K562 (cell line): ENCODE measurements around the gene MYL12B. TPM values are rescaled to one million over a fixed set of nuclear protein-coding genes. Genes with fewer than 3 reads are reported as not detected.

Source experiments
- BACH1 ChIP-seq: fragments of 200-800 bp; sonication (Bioruptor generic); IDR thresholded peaks from 2 replicates; pipeline ENCODE4 v1.6.1; 2016; ENCODE audit warnings: missing genetic modification characterization, missing compliant biosample characterization
- C11orf30 ChIP-seq: fragments of 450-650 bp; IDR thresholded peaks from 2 replicates; pipeline ENCODE4 v1.6.1; 2016; ENCODE audit warnings: low read depth, mild to moderate bottlenecking
- CTBP1 ChIP-seq: fragments of 450-650 bp; IDR thresholded peaks from 2 replicates; pipeline ENCODE4 v1.6.1; 2016; ENCODE audit warnings: borderline replicate concordance
- FOXK2 ChIP-seq, 2 experiments: fragments of 450-650 bp; IDR thresholded peaks in 1 of 2; conservative IDR thresholded peaks in 1 of 2; 2 replicates each; pipeline ENCODE4 v1.6.1; 2016; ENCODE audit warnings: low read depth in 2 of 2, mild to moderate bottlenecking in 1 of 2
- FUS ChIP-seq: fragments of 200-400 bp; formaldehyde crosslinking; optimal IDR thresholded peaks from 2 replicates; pipeline ENCODE3; 2017; ENCODE audit warnings: low read depth, low read length
- HDAC8 ChIP-seq: fragments of 450-650 bp; IDR thresholded peaks from 2 replicates; pipeline ENCODE4 v1.6.1; 2016; ENCODE audit warnings: mild to moderate bottlenecking, missing genetic modification characterization, moderate library complexity, missing compliant biosample characterization
- HMG20A ChIP-seq: fragments of 450-650 bp; formaldehyde crosslinking; conservative IDR thresholded peaks from 2 replicates; pipeline ENCODE4 v1.4.0; 2020; ENCODE audit warnings: mild to moderate bottlenecking, mixed read lengths
- KLF1 ChIP-seq: fragments of 450-650 bp; IDR thresholded peaks from 2 replicates; pipeline ENCODE4 v1.6.1; 2016; ENCODE audit warnings: missing genetic modification characterization, missing compliant biosample characterization
- MTA2 ChIP-seq: fragments of 450-650 bp; IDR thresholded peaks from 2 replicates; pipeline ENCODE4 v1.6.1; 2016; ENCODE audit warnings: low read depth
- NEUROD1 ChIP-seq: fragments of 150-350 bp; IDR thresholded peaks from 2 replicates; pipeline ENCODE4 v1.6.1; 2014; ENCODE audit warnings: borderline replicate concordance, low read length, low read depth; ENCODE audit not compliant: partially characterized antibody
- PHF21A ChIP-seq: fragments of 450-650 bp; IDR thresholded peaks from 2 replicates; pipeline ENCODE4 v1.6.1; 2017; ENCODE audit warnings: low read depth, borderline replicate concordance
- SETDB1 ChIP-seq: IDR thresholded peaks from one replicate; pipeline ENCODE4 v1.6.1; 2012; ENCODE audit warnings: low read length, control low read depth, inconsistent platforms
- SMAD4 ChIP-seq: fragments of 250-450 bp; sonication (Bioruptor Pico); conservative IDR thresholded peaks from 2 replicates; pipeline ENCODE4 v1.8.0; 2021; ENCODE audit warnings: inconsistent platforms, mild to moderate bottlenecking, moderate library complexity
- TAF9B ChIP-seq: fragments of 450-650 bp; IDR thresholded peaks from 2 replicates; pipeline ENCODE4 v1.6.1; 2018; ENCODE audit warnings: mild to moderate bottlenecking; ENCODE audit not compliant: partially characterized antibody
- TBL1XR1 ChIP-seq, 2 experiments: IDR thresholded peaks; 2 replicates each; pipeline ENCODE4 v1.6.1; 2012; ENCODE audit warnings: improper control_type of control experiment in 2 of 2, low read length in 2 of 2, mild to moderate bottlenecking in 1 of 2
- ZBTB7A ChIP-seq: IDR thresholded peaks from 2 replicates; pipeline ENCODE4 v1.6.1; 2011; ENCODE audit warnings: low read depth, mild to moderate bottlenecking, low read length, moderate library complexity, borderline replicate concordance; ENCODE audit not compliant: control insufficient read depth
- ZEB2 ChIP-seq: fragments of 450-650 bp; IDR thresholded peaks from 2 replicates; pipeline ENCODE4 v1.6.1; 2016
- ZNF23 ChIP-seq: fragments of 250-450 bp; sonication (Bioruptor Pico); IDR thresholded peaks from 2 replicates; pipeline ENCODE4 v1.4.0; 2020; ENCODE audit warnings: mild to moderate bottlenecking
- ZNF324 ChIP-seq: fragments of 250-450 bp; sonication (Bioruptor Pico); IDR thresholded peaks from 2 replicates; pipeline ENCODE4 v1.4.0; 2020; ENCODE audit warnings: mild to moderate bottlenecking
- ZNF347 ChIP-seq: fragments of 450-650 bp; formaldehyde crosslinking; IDR thresholded peaks from 2 replicates; pipeline ENCODE4 v1.4.0; 2020; ENCODE audit warnings: low read depth, mild to moderate bottlenecking, moderate library complexity
- ZNF551 ChIP-seq: fragments of 250-450 bp; sonication (Bioruptor Pico); IDR thresholded peaks from 2 replicates; pipeline ENCODE4 v1.5.0; 2021; ENCODE audit warnings: mild to moderate bottlenecking, moderate library complexity
- ZSCAN32 ChIP-seq: fragments of 450-650 bp; formaldehyde crosslinking; IDR thresholded peaks from 2 replicates; pipeline ENCODE4 v1.4.0; 2020; ENCODE audit warnings: mild to moderate bottlenecking, moderate library complexity
- polyA plus RNA-seq, 8 experiments: library from polyadenylated mRNA; depleted of rRNA in 4 of 8; stranded (reverse) in 5 of 8; unstranded in 3 of 8; fragments of >200 nt; fragmentation: Nextera tagmentation in 2 of 8; fragmentation: Illumina TruSeq in 1 of 8; extraction: Ambion mirVana in 2 of 8; extraction: Trizol in 1 of 8; gene quantifications; 2 replicates each; pipeline versions ENCODE4 v1.2.1 to v1.2.3, GENCODE V29; 2011 to 2014; ENCODE audit warnings: inconsistent platforms in 1 of 8, missing spikeins in 1 of 8
- total RNA-seq, 7 experiments: library from RNA; depleted of rRNA in 6 of 7; stranded (reverse); fragments of >200 nt in 6 of 7; fragmentation: Illumina TruSeq in 2 of 7; extraction: Trizol in 2 of 7; gene quantifications; 2 replicates each; pipeline versions ENCODE4 v1.2.1 to v1.2.3, GENCODE V29; 2011 to 2021; ENCODE audit warnings: low replicate concordance in 1 of 7
- TF ChIP-seq, protein P1 (sequence below), 2 experiments: fragments of 450-650 bp; IDR thresholded peaks; 2 replicates each; pipeline ENCODE4 v1.6.1; 2016
- TF ChIP-seq, protein P2 (sequence below): fragments of 450-650 bp; formaldehyde crosslinking; IDR thresholded peaks from 2 replicates; pipeline ENCODE4 v1.4.0; 2022; ENCODE audit warnings: missing genetic modification characterization
- TF ChIP-seq, protein P3 (sequence below): IDR thresholded peaks from 2 replicates; pipeline ENCODE4 v1.6.1; 2011; ENCODE audit warnings: borderline replicate concordance, low read depth, mild to moderate bottlenecking, moderate library complexity, low read length; ENCODE audit not compliant: insufficient read depth, poor library complexity, severe bottlenecking

The MYL12B gene
- total and polyA plus RNA-seq, 9 of the 15 experiments (the other 6 are each of a cell fraction or from before 2014, with no cell fraction given) = 220 to 995 (median 463) TPM

DNA sequence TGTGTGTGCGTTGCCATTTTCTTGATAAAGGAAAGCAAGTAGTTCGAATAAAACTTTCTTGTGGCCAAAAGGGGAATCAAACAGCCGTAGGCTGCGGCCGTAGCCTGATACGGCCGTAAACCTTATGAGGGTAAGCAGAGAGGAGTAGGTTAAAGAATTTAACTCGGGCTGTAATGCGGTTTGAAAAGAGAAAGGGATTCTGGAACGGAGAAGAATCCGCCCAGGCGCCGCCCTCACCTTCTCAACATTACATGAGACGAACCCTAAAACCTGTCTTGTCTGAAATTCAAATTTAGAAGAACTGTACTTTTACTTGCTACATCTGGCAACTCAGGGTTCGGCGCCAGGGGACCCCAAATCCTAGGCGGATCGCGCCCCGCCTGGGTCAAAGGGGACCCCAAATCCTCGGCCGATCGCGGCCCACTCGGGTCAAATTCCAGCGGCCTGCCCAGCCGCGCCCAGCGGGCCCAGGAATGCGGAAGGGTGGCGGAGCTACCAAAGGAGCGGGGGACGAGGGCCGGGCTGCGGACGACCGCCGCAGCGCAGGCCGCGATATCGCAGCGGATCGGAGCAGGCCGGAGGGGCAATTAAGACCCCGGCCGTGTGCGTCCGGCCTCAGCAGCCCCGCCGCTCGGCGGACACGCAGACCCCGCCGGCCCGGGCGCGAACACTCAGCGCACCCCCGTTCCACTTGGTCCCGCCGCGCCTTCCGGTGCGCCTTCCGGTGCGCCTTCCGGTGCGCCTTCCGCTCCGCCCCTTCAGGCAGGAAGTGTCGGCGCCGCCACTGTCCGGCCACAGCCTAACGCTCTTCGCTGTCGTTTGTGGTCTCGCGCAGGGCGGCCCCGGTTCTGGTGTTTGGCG lies at the start of gene MYL12B (continued):
- TF ChIP-seq, protein P1, sequence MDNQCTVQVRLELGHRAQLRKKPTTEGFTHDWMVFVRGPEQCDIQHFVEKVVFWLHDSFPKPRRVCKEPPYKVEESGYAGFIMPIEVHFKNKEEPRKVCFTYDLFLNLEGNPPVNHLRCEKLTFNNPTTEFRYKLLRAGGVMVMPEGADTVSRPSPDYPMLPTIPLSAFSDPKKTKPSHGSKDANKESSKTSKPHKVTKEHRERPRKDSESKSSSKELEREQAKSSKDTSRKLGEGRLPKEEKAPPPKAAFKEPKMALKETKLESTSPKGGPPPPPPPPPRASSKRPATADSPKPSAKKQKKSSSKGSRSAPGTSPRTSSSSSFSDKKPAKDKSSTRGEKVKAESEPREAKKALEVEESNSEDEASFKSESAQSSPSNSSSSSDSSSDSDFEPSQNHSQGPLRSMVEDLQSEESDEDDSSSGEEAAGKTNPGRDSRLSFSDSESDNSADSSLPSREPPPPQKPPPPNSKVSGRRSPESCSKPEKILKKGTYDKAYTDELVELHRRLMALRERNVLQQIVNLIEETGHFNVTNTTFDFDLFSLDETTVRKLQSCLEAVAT (IDR thresholded peaks at IDR 0.05) = peak; percentile 17 to 94; a peak in 2 of 4 replicates
- peak; percentile 69; the same call in 1 of the 2 replicates for TF ChIP-seq ZBTB7A
- TF ChIP-seq PHF21A = no peak; the same call in 1 of the 2 replicates
- TF ChIP-seq BACH1 (tag) = no peak
- TF ChIP-seq CTBP1 = peak; percentile 98
- TF ChIP-seq ZNF23 (CRISPR knock-in tag) = 0 out of 2 replicates have a peak, but pooled peaks have one; percentile 20
- 0 out of 4 replicates have a peak, but pooled peaks of 1 of the 2 experiments have one; percentile 13 for TF ChIP-seq TBL1XR1 (IDR thresholded peaks at IDR 0.05; ENCODE audit: low read length in 2 of 2)
- peak; percentile 78 for TF ChIP-seq NEUROD1
- TF ChIP-seq ZEB2 = peak; percentile 52
- TF ChIP-seq MTA2 = no peak
- TF ChIP-seq SMAD4 (CRISPR knock-in tag) = peak; percentile 97
- TF ChIP-seq, protein P2, sequence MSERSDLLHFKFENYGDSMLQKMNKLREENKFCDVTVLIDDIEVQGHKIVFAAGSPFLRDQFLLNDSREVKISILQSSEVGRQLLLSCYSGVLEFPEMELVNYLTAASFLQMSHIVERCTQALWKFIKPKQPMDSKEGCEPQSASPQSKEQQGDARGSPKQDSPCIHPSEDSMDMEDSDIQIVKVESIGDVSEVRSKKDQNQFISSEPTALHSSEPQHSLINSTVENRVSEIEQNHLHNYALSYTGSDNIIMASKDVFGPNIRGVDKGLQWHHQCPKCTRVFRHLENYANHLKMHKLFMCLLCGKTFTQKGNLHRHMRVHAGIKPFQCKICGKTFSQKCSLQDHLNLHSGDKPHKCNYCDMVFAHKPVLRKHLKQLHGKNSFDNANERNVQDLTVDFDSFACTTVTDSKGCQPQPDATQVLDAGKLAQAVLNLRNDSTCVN (CRISPR knock-in tag) = no peak
- TF ChIP-seq FUS = no peak
- TF ChIP-seq KLF1 (tag) = peak; percentile 99
- TF ChIP-seq FOXK2 (conservative IDR thresholded peaks at IDR 0.05 in 1 of 2, IDR thresholded peaks at IDR 0.05 in 1 of 2; ENCODE audit: low read depth in 2 of 2) = peak; percentile 20 to 100; a peak in 2 of 4 replicates
- no peak for TF ChIP-seq SETDB1
- no peak for TF ChIP-seq ZNF551
- no peak for TF ChIP-seq ZSCAN32 (CRISPR knock-in tag)
- TF ChIP-seq ZNF347 (CRISPR knock-in tag) = no peak
- TF ChIP-seq, protein P3, sequence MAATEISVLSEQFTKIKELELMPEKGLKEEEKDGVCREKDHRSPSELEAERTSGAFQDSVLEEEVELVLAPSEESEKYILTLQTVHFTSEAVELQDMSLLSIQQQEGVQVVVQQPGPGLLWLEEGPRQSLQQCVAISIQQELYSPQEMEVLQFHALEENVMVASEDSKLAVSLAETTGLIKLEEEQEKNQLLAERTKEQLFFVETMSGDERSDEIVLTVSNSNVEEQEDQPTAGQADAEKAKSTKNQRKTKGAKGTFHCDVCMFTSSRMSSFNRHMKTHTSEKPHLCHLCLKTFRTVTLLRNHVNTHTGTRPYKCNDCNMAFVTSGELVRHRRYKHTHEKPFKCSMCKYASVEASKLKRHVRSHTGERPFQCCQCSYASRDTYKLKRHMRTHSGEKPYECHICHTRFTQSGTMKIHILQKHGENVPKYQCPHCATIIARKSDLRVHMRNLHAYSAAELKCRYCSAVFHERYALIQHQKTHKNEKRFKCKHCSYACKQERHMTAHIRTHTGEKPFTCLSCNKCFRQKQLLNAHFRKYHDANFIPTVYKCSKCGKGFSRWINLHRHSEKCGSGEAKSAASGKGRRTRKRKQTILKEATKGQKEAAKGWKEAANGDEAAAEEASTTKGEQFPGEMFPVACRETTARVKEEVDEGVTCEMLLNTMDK = peak; percentile 79
- TF ChIP-seq TAF9B = peak; percentile 77
- peak; percentile 82 for TF ChIP-seq C11orf30
- no peak for TF ChIP-seq HMG20A (CRISPR knock-in tag)
- TF ChIP-seq ZNF324 = no peak
- TF ChIP-seq HDAC8 (tag) = 0 out of 2 replicates have a peak, but pooled peaks have one; percentile 36
